ENCODE data around the gene TMEM203.

TMEM203 gene

GRCh38 chr9:137220317-137221094, 15.1 kb upstream of the TMEM203 start:
- no peak for TF ChIP-seq CTCF (conservative IDR thresholded peaks at IDR 0.05)
- TF ChIP-seq ZFX (IDR thresholded peaks at IDR 0.05): no peak
- H3K27ac ChIP-seq: no peak overlapping the region; the same call in 1 of the 2 replicates

- peak overlapping the region; percentile 98 for H3K27ac ChIP-seq
Measured at GRCh38 chr9:137219757-137220316, 14.4 kb upstream of the TMEM203 start.

GRCh38 chr9:137218754-137219271, 13.4 kb upstream of the TMEM203 start:
- TF ChIP-seq CTCF (conservative IDR thresholded peaks at IDR 0.05) (no peak), ZFX (IDR thresholded peaks at IDR 0.05) (no peak)
- H3K27ac ChIP-seq: peak overlapping the region; percentile 98

More at GRCh38 chr9:137219757-137220316, 14.4 kb upstream of the TMEM203 start:
- no peak for TF ChIP-seq CTCF (conservative IDR thresholded peaks at IDR 0.05)
- TF ChIP-seq ZFX (IDR thresholded peaks at IDR 0.05): no peak

- TF ChIP-seq CTCF (conservative IDR thresholded peaks at IDR 0.05) (no peak), ZFX (IDR thresholded peaks at IDR 0.05) (0 out of 2 replicates have a peak, but pooled peaks have one; percentile 51)
- H3K27ac ChIP-seq: peak overlapping the region; percentile 98
Measured at GRCh38 chr9:137218212-137218753, 12.8 kb upstream of the TMEM203 start.

- H3K27ac ChIP-seq: peak overlapping the region; percentile 98
- no peak; the same call in 1 of the 2 replicates for TF ChIP-seq ZFX (IDR thresholded peaks at IDR 0.05)
- TF ChIP-seq CTCF (conservative IDR thresholded peaks at IDR 0.05): no peak; the same call in 1 of the 2 replicates
Measured at GRCh38 chr9:137217276-137218211, 12.1 kb upstream of the TMEM203 start.

- TF ChIP-seq ZFX (IDR thresholded peaks at IDR 0.05): no peak
- no peak for TF ChIP-seq CTCF (conservative IDR thresholded peaks at IDR 0.05)
- H3K27ac ChIP-seq: peak overlapping the region; percentile 98
Measured at GRCh38 chr9:137216188-137216965, 10.9 kb upstream of the TMEM203 start.
